Measurements from ENCODE around the gene SFT2D3.
"Not testable (repeated sequence)": the region's sequence is repeated elsewhere in the genome, so short reads cannot be mapped to it uniquely, and the experiment has no call there.

SFT2D3 gene

DNA sequence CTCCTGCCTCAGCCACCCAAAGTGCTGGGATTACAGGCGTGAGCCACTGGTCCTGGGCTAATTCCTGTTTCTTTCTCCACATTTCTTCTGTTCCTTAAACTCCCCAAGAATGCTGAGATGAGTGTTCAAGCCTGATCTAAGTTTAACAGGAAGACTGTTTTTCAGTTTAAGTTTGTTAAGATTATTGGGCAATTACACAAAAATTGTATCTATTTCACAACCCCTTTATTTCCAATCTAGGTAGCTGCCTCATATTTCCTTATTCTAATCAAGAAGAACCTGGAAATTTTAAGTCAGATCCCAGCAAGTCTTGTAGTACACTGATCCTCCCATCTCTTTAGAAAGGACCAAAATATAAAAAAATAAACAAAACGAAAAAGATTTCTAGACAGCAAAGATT lies 11.7 kb downstream of the SFT2D3 start:
- no peak for DNase-seq

DNA sequence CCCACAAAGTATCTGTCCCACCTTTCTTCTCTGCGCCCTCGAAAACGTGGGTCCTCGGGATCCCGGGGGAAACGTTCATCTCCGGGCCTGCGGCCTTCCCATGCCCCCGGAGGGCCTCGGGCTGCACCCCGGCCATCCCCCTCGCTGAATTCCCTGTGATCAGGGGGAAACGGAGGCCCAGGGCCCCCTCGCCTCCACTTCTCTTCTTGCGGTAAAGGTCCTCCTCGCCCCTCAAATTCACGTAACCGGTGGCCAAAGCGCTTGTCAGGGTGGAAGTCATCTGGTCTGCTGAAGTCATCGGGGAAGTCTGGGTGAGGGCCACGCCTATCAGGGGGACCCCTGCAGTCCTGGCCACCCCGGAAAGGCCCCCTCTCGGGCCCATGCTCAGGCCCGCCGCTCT lies 12.3 kb downstream of the SFT2D3 start:
- DNase-seq = no peak

DNA sequence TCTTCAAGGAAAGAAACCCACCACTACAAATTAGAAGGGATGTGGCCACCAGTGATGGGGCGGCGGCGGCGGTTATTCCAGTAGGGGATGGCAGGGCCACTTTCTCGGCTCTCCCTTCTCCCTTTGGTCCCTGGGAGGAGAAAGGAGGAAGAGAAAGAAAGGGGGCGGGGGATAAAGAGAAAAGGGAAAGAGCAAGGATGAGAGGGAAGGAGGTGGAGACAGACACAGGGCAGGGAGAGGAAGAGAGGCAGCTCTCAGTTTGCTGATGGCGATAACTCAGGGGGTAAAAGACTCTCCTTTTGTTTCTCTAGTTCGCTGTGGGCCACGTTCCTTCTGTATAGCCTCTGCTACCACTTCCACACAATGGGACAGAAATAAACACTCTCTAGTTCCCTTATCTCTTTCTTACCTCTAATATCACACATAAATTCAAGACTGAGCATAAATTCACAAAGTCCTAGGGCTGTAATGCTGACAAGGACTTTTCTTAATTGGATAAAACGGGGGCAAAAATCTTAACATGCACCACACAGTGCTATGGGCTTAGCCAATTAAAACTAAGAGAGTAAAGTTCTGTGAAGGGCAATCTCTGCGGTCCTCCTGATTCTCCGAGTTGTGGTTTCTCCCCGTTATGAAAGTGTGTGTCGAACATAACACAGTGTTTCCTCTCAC lies 14.6 kb downstream of the SFT2D3 start:
- no peak for DNase-seq

DNA sequence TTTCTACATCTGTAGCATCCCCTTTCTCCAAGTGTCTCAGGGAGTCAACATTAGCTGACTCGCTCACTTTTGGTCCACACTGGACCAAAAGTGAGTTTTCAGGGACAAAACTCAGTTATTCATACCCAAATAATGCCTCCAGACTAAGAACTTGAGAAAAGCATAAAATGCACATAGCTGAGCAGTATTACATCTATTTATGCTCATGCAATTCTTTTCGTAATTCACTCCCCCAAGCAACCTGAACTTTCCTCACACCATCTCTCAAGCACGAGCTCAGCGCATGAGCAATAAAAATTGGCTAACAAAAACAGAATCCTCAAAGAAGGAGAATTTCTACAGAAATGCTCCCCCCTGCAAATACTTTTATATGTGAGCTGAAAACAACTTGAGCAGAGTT lies 17.0 kb downstream of the SFT2D3 start:
- no peak for DNase-seq

DNA sequence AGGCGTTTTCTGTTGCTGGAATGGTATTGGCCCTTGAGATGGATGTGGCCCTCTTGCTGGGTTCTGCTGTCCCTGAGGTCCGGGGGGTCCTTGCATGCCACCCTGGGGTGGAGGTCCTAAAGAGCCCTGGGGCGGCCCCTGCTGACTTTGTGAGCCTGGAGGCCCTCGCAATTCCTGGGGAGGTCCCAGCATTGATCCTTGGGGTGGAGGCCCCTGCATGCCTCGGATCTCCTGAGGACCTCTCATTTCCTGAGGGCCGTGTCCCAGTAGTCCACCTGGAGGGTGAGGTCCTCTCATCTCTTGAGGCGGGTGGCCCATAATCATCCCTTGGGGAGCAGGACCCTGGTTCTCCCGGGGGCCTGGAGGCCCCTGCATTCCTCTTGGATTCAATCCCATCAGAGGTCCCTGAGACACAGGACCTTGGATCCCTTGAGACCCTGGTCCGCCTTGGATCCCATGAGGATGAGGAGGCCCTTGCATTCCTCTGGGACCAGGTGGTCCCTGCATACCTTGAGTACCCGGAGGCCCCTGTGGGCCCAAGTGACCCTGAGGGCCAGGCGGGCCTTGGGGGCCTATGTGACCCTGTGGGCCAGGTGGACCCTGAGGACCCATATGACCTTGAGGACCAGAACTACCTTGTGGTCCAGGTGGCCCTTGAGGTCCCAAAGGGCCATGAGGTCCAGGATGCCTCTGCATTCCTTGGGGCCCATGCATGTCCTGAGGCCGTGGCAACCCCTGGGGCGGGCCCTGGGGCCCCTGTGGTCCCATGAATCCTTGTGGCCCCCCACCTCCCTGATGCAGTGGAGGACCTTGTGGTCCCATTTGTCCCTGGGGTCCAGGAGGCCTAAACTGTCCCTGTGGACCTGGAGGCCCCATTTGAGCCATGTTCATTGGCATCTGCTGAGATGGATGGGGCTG lies 18.3 kb downstream of the SFT2D3 start:
- no peak for DNase-seq

DNA sequence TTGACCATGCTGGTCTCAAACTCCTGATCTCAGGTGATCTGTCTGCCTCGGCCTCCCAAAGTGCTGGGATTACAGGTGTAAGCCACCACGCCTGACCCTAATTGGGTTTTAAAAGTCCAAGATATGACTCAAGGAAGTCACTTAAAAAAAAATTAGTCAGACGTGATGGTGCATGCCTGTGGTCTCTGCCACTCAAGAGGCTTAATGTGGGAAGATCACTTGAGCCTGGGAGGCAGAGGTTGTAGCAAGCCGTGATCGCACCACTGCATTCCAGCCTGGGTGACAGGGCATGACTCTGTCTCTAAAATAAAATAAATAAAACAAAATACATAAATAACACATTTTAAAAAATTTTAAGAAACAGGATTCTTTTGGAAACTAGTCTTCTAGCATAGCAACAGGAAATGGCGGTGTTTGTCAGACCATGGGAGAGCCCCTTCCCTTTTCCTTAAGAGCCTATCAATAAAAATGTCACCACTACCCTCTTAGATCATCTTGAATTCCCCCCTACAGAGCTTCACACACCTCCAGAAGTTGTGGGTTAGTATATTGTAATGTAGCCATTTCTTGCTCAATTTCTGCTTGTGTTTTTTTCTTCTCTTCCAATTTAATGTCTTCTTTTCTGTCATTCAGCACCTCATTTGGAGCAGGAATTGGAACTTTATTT lies 20.1 kb downstream of the SFT2D3 start:
- DNase-seq = no peak

DNA sequence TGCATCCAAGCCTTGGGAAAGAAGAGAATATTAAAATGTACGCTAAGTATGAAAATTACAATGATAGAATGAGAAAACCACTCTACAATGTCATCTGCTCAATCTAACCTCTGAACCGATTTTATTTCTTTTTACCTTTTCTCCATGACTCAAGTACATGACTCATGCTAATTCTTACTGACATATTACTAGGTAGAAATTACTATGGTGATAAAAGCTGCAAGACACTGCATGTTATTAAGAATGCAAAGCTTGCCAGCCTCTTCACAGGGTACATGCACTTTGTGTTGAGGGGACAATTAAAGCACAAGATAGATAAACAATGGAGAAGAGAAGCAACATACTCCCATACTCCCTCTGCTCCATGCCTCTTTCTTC lies 20.7 kb downstream of the SFT2D3 start:
- DNase-seq = no peak

DNA sequence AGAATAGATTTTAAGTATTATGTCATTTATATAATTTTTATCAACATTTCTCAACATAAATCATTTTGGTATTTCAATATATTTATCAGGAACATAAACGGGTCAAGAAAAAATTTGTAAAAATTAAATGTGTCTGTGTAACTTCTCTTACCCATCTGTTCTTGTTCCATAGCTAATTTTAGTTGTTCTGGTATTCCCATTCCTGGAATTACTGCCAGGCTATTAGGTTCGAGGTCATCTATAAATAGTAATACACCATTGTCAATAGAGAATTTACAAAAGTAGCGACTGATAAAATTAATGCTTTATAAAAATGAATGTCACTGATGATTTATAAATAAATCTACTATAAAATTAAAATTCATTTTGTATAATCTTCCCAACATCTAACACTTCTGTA lies 21.5 kb downstream of the SFT2D3 start:
- DNase-seq = no peak

DNA sequence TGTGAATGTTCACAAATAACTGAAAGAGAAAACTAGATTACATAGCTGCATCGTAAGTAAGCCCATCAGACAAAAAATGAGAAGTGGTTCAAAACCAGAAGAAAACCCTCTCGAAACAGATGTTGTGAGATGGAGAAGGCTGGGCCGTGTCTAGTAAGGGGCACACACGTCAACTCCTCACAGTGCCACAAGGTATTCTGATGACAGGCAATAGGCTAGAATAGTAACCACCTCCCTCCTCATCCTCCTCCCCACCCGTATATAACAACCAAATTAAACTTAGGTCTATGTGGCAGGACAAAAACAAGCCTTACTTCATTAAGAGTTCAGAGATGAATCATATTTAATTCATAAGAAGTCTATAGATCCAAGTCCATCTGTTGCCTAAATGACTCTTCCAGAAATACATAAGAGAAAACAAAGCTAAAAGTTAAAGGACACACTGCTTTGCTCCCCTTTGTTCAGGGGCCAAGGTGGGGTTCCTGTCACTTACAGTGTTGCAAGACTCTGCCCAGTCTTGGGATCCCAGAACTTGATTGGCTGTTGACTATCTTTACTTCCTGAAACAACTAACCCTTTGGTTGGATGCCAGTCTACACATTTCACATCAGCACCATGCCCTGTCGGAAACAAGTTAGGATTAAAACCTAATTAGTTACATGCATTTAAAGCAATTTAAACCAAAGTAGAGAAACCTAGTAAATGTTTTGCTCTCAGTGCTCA lies 25.0 kb downstream of the SFT2D3 start:
- DNase-seq = no peak

DNA sequence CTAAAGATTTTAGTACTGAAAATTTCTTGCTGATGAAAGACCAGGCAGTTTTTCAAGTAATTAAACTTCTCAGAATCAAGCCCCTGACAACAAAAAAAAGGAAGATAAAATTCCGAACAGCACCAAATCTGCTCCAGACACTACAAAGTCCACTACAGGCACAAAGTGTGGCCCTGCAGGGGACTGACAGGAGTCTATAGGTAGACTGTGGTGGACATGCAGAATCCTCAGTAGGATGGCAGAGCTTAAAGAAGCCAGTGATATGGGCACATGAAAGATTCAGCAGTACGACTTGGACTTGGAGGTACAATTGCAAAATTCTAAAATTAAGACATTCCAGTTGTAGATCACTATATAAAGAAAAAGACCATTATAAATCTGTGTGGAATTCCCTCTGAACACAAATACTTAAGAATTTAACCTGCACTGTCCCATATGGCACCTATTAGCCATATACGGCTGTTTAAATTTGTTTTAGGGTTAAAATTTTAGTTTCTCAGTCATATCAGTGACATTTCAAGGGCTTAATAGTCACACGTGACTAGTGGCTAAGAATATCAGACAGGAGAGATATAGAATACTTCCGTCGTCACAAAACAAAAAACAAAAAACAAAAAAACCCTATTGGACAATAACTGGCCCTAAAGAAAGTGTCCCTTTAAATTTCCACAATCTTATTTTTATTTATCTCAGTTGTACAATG lies 32.0 kb downstream of the SFT2D3 start:
- DNase-seq = no peak

DNA sequence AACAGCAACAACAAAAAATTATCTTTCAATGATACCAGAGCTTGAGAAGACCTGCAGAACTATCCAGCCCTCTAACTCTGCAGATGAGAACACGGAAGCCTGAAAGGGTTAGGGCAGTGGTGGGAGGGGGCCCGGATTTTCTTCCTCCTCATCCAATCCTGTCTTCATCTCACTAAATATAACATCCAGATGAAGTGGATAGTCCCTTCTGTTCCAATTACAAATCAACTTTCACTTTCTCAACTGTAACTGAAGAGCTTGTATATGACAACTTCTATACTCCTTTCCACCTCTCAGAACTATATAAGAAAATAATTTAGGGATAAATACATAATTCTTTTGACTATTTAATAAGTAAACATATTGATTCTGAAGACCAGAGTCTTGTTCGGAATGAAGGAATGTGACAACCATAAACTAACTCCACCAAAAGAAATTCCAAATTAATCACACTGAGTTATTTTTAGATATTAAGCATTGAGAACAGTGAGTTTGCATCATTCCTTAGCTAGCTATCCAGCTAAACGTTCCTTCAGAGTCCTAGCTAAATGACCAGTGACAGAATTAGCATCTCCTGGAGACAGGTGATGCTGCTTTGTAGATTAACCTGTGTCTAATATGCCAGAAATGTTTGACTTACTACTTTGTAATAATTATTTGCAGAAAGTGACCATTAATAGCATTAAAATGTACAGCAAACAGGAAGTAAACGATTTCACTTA lies 32.7 kb downstream of the SFT2D3 start:
- DNase-seq = no peak

DNA sequence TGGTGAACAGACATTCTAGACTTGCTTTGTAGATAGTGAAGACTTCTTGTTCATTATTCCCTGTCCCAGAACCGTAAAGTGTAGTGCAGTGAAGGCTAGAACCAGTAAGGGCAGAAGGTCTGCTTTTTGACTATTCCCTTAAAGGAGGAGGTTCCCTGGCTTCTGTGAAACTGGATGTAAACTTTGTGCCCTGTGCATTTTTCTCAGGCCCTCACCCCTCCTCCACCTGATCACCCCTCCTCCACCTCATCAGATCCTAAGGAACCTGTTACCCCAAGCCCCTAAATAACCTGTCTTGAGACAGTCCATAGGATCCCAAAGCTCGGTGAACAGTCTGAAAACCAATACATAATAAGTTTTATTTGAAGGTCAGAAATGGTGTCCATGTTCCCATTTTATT lies 33.7 kb downstream of the SFT2D3 start:
- no peak for DNase-seq

DNA sequence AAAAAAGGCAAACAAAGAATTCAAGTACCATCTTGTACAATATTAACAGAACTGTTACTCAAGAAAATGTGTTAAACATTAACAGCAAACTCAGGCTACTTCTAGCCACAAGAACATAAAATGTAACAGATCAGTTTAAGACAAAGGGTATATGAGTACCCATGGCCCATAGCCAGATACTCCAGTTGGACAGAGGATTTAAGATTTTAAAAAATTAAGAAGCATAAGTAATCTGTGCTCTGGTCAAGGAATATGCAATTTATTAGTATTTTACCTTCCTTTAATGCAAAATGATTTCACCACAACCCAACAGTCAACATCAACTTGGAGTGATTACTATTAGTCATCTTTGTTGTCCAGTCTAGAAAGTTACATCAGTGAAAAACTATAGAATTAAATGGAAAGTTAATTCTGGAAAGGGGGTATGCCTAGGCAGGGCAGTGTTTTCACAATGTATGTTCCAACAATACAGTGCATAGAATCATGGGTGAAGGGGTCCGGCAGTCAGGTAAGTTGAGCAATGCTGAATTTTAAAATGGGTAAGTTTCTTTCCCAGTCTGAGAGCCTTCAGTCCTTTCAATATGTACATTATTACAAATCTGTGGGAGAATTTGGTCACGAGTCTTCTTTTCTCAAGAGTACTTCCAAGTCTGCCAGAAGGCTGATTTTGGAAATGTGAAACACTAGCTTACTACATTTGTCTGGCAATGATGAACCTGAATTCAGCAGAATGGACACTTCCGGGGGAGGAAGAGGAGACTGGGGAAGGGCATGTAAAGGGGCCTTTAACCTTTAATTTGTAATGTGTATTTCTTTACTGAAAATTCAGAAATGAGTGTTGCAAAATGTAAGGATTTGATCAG lies 34.5 kb downstream of the SFT2D3 start:
- DNase-seq = no peak

DNA sequence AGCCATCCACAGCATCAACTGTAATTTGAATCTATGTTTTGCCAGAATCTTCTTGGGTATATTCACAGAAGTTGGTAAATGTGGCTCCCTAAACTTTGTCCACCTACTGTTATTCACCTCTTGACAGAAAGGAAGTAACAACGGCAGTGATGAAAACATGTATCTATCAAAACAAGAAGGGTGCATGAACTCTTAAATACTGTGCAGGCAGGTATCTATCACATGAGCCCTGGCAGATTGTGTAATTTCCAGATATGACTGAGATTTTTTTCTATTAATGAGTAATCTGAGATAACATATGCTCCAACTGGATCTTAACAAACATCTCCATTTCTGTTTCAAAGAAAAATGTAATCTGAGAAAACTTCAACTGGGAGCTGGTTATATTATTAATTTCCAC lies 36.6 kb downstream of the SFT2D3 start:
- no peak for DNase-seq

DNA sequence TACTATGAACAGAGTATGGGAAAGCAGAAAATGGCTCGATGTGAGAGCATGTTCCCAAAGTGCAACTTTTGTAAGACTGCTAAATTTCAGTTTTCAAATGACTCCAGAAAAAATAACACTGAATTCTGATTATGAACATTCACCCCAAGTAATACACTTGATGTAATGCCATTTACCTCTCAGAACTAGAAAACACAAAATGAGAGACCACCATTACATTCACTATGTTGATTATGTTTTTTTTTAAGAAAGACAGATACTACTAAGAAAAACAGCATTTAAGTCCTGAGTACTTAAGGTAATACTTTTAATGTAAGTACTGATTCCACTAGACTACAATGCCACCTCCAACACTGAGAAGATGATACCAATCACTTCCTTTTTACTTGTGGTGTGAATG lies 38.5 kb downstream of the SFT2D3 start:
- DNase-seq = no peak

DNA sequence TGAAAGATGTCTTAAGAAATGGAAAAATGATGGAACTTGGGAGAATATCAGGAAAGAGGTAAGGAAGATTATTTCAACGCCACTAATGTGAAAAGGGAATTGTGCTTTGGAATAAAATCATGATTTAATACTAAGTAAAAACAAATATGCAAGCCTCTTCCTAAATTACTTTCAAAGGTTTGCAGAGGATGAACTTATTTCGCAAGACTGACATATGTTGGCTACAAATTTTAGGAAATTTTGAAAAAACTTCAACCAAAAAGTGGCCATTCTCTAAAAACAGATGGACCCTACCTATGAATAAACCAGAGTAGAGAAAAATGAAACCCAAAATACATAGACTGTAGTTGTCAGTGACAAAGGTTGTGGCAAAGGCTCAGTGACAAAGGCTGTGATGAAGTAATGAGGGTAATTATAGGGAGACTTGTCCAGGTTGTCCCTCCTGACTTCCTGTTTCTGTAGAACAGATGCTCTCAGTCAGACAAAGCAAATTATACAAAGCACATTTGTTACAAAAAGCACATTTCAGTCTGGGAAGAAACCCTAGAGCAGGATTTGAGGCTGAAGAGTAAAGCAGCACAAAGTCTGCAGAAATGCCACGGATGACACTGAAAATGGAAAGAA lies 39.5 kb downstream of the SFT2D3 start:
- no peak for DNase-seq

DNA sequence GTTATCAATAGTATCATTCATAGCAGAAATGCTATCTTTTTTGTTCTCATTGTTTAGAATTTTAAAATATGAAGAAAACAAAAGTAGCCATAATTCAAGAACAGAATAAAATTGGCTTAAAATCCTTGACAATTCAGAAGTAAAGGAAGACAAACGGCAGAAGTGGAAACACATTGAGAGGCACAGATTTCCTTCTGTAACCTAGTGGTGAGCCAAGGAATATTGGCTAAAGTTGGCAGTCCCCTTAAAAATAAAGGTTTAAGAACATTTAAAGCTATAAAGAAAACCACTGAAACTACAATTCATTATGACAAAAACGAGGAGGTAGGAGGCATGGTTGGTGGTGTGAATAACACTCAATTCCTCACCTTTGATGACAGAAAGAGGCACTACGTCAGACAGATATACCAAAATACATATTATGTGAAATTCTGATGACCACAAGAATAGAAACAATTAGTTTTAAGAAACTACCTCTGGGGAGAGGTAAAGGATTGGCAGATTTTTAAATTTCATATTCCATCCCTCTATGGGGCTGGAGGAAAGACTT lies 42.3 kb downstream of the SFT2D3 start:
- no peak for DNase-seq

DNA sequence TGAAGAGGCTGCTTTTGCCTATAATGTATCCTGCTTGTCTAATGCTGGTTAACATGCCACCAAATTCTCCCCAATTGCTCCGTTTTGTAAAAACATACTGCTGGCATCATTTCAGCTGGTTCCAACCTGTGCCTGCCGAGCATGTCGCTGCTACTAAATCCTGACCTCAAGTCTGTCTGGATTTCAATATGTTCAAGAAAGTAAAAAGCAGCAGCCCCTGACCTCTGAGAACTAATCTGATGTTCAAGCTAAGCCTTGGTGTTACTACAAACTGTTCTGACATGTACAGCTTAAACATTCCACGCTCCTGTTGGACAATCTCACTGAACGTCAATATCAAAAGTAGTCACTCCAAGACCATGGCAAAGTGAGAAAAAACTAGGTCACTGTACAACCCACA lies 46.3 kb downstream of the SFT2D3 start:
- DNase-seq = no peak

DNA sequence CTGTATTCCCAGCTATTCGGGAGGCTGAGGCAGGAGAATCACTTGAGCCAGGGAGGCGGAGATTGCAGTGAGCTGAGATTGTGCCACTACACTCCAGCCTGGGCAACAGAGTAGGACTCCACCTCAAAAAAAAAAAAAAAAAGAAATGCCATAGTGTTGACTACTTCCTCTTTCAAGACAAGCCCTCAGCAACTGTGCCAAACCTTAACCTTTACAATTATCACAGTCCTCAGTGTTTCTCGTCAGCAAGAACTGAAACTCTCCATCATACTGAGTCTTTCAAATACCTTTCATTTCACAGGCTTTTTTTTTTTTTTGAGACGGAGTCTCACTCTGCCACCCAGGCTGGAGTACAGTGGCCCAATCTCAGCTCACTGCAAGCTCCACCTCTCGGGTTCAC lies 48.2 kb downstream of the SFT2D3 start:
- not testable (repeated sequence) for DNase-seq

DNA sequence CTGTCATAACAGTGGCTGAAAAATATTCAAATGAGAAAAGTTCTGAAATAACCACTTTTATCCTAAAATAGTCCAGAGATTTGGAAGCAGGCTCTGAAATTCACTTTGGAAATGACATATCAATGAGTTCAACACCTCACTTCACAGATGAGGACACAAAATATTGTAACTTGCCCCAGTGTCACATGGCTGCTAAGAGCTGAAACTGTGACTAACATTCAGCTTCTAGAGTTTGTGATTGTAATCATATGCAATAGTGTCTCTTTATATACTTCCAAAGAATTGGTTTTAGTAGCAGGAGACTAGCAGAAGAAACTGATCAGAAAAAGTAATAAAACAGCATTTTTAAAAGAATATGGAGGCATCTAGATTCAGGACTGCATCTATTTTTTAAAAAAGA lies 52.1 kb downstream of the SFT2D3 start:
- DNase-seq = no peak
